B cell (primary cell): ENCODE data around the gene SHISAL2A. TPM values are rescaled to one million over a fixed set of nuclear protein-coding genes. Genes with fewer than 3 reads are reported as not detected.
A peak's percentile ranks its signal among the peaks of the same experiment; 100 is the strongest.

Experiments used
- ATAC-seq: fragments of 200-7000 bp; cut with Tn5 transposase; one replicate; pipeline ENCODE4 v1.10.0; 2021; ENCODE audit warnings: low read depth, mild to moderate bottlenecking, moderate number of reproducible peaks, moderate library complexity
- CTCF ChIA-PET: fragments of 350-600 bp; sonication (Branson Sonifier 250); formaldehyde crosslinking; loops from one replicate; lab custom pipeline; 2021; ENCODE audit warnings: antibody characterized with exemption, inconsistent platforms; lab: Charles Lee
- POLR2A ChIA-PET: fragments of 350-600 bp; sonication (Branson Sonifier 250); formaldehyde crosslinking; loops from one replicate; lab custom pipeline; 2021; ENCODE audit warnings: antibody characterized with exemption; lab: Charles Lee
- DNase-seq: peaks from one replicate; pipeline ENCODE4 v3.0.0; 2013
- H2AFZ ChIP-seq: 2 replicates; pipeline ENCODE4 v1.6.1; 2012; ENCODE audit warnings: mild to moderate bottlenecking, low read depth, low read length; ENCODE audit not compliant: insufficient read depth, poor library complexity, severe bottlenecking
- H3K27ac ChIP-seq, 2 donors: 1 replicate in 1 of 2; 2 replicates in 1 of 2; pipeline ENCODE4 v1.5.1; 2012 to 2013; ENCODE audit warnings: low read length in 2 of 2, mild to moderate bottlenecking in 2 of 2, moderate library complexity in 1 of 2
- H3K27me3 ChIP-seq, 4 experiments: fragments of 200-600 bp in 1 of 4; sonication (generic) in 1 of 4; replicated peaks in 1 of 4; 1 replicate in 2 of 4; 2 replicates in 2 of 4; pipeline versions ENCODE4 v1.6.1 to v1.7.0; 2013 to 2016; ENCODE audit warnings: low read length in 3 of 4, mild to moderate bottlenecking in 2 of 4, mixed read lengths in 1 of 4, moderate library complexity in 1 of 4; ENCODE audit not compliant: insufficient read depth in 4 of 4, control insufficient read depth in 3 of 4; ENCODE audit errors: control extremely low read depth in 1 of 4
- H3K36me3 ChIP-seq, 2 experiments: replicated peaks in 1 of 2; 1 replicate in 1 of 2; 2 replicates in 1 of 2; pipeline versions ENCODE4 v1.6.1 to v1.7.1; 2013; ENCODE audit warnings: low read length in 1 of 2; ENCODE audit not compliant: insufficient read depth in 2 of 2, control insufficient read depth in 1 of 2; ENCODE audit errors: control extremely low read depth in 1 of 2, extremely low read depth in 1 of 2
- H3K4me1 ChIP-seq, 2 donors: fragments of 200-600 bp in 1 of 2; sonication (generic) in 1 of 2; 1 replicate in 1 of 2; 2 replicates in 1 of 2; pipeline versions ENCODE4 v1.5.1 to v1.6.1; 2013 to 2017; ENCODE audit warnings: low read length in 2 of 2; ENCODE audit not compliant: control insufficient read depth in 2 of 2, insufficient read depth in 2 of 2
- H3K4me2 ChIP-seq: replicated peaks from 2 replicates; pipeline ENCODE3; 2012; ENCODE audit warnings: mild to moderate bottlenecking, low read depth, low read length; ENCODE audit not compliant: poor library complexity, severe bottlenecking
- H3K4me3 ChIP-seq, 5 experiments: fragments of 200-600 bp in 1 of 5; sonication (generic) in 1 of 5; 1 replicate in 3 of 5; 2 replicates in 2 of 5; pipeline versions ENCODE4 v1.5.1 to v1.7.0; 2011 to 2016; ENCODE audit warnings: low read length in 4 of 5, mild to moderate bottlenecking in 4 of 5, low read depth in 2 of 5, control low read depth in 1 of 5, moderate library complexity in 1 of 5; ENCODE audit not compliant: insufficient read depth in 1 of 5; ENCODE audit errors: control extremely low read depth in 1 of 5, extremely low read depth in 1 of 5
- H3K79me2 ChIP-seq: fragments of 200-600 bp; sonication (generic); one replicate; pipeline ENCODE4 v1.6.0; 2016; ENCODE audit warnings: low read length; ENCODE audit not compliant: control insufficient read depth, insufficient read depth
- H3K9ac ChIP-seq: fragments of 200-600 bp; sonication (generic); 2 replicates; pipeline ENCODE4 v1.6.1; 2017; ENCODE audit warnings: mild to moderate bottlenecking, low read length, moderate library complexity
- H3K9me3 ChIP-seq, 3 donors: one replicate each; pipeline versions ENCODE4 v1.6.1 to v1.7.1; 2013; ENCODE audit warnings: low read length in 2 of 3; ENCODE audit not compliant: control insufficient read depth in 2 of 3, insufficient read depth in 1 of 3; ENCODE audit errors: control extremely low read depth in 1 of 3
- H4K20me1 ChIP-seq: 2 replicates; pipeline ENCODE4 v1.6.0; 2012; ENCODE audit warnings: mild to moderate bottlenecking, low read length; ENCODE audit not compliant: insufficient read depth, control insufficient read depth, poor library complexity, severe bottlenecking
- H3K27ac Mint-ChIP-seq: one replicate; pipeline ENCODE4 v1.8.0; 2021; ENCODE audit warnings: mixed read lengths
- H3K27me3 Mint-ChIP-seq: one replicate; pipeline ENCODE4 v1.8.0; 2021; ENCODE audit warnings: mixed read lengths
- H3K4me1 Mint-ChIP-seq: one replicate; pipeline ENCODE4 v1.8.0; 2021; ENCODE audit warnings: mixed read lengths
- H3K4me3 Mint-ChIP-seq: one replicate; pipeline ENCODE4 v1.8.0; 2021; ENCODE audit warnings: mixed read lengths
- H3K9me3 Mint-ChIP-seq: one replicate; pipeline ENCODE4 v1.8.0; 2022; ENCODE audit warnings: mixed read lengths; ENCODE audit not compliant: insufficient read depth
- EZH2 ChIP-seq: IDR thresholded peaks from 2 replicates; pipeline ENCODE4 v1.6.1; 2012; ENCODE audit warnings: borderline replicate concordance, low read depth, mild to moderate bottlenecking, moderate library complexity, low read length; ENCODE audit not compliant: insufficient read depth, poor library complexity, severe bottlenecking
- WGBS: methylation state at CpG from one replicate; pipeline ENCODE4 v1.1.5; 2013; ENCODE audit warnings: missing lambda C conversion rate; ENCODE audit not compliant: insufficient coverage; 5-methylcytosine and 5-hydroxymethylcytosine counted together
- intact Hi-C: fragments of 100-400 bp; cut with micrococcal nuclease; formaldehyde crosslinking; loops from one replicate; pipeline ENCODE4 v1.10.0; 2022
- polyA plus RNA-seq: library from polyadenylated mRNA; depleted of rRNA; stranded (reverse); fragments of >200 nt; gene quantifications from 2 replicates; pipeline ENCODE4 v1.2.3, GENCODE V29; 2012
- total RNA-seq, 2 donors: library from RNA; stranded (reverse); fragments of 120-200 nt in 1 of 2; gene quantifications; 1 replicate in 1 of 2; 2 replicates in 1 of 2; pipeline versions ENCODE4 v1.2.3 to v1.2.4, GENCODE V29; 2013 to 2022
- TF ChIP-seq, protein P1 (sequence below): fragments of 200-600 bp; IDR thresholded peaks from one replicate; pipeline ENCODE4 v1.8.0; 2022; ENCODE audit warnings: antibody characterized with exemption, mild to moderate bottlenecking

Gene SHISAL2A
- total and polyA plus RNA-seq, 2 donors (not counting 1 experiment from before 2014, with no cell fraction given): 63.3 to 91.0 TPM

DNA sequence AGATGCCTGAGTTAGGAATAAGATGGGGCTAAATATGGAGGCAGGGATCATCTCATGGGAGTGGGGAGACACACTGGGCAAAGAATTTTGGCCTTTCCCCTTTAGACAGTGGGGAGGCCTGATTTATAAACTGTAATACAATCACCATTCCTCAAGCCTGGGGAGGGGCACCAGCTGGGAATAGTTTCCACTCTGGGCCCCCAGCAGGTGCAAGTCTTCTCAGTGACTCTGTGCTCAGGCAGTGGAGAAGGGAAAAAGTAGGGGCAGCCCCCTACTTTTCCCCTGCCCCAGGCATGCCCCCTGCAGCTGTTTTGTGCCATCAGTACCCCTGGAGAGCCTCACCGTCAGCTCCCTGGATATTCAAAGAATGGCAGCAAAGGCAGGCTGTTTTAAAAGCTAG lies 46.1 kb downstream of the SHISAL2A start:
- Histone ChIP-seq H3K4me3 (no peak overlapping the region), H3K36me3 (peaks cover 4 to 40% of the 10 kb centered on the region in 2 experiments), H3K4me2 (no peak overlapping the region), H3K4me1 (no peaks in the 10 kb centered on the region), H2AFZ (no peak overlapping the region), H4K20me1 (no peaks in the 10 kb centered on the region), H3K79me2 (no peaks in the 10 kb centered on the region), H3K9ac (no peak overlapping the region), H3K27me3 (no peaks in the 10 kb centered on the region), H3K27ac (no peak overlapping the region), H3K9me3 (peaks cover 0 to 3% (median 0%) of the 10 kb centered on the region in 3 donors)
- ATAC-seq (no peak), DNase-seq (no peak)
- Mint-ChIP-seq H3K27ac (peak overlapping the region; percentile 18), H3K27me3 (no peaks in the 10 kb centered on the region), H3K9me3 (no peaks in the 10 kb centered on the region), H3K4me1 (peaks cover 6% of the 10 kb centered on the region), H3K4me3 (no peak overlapping the region)
- TF ChIP-seq, protein P1, sequence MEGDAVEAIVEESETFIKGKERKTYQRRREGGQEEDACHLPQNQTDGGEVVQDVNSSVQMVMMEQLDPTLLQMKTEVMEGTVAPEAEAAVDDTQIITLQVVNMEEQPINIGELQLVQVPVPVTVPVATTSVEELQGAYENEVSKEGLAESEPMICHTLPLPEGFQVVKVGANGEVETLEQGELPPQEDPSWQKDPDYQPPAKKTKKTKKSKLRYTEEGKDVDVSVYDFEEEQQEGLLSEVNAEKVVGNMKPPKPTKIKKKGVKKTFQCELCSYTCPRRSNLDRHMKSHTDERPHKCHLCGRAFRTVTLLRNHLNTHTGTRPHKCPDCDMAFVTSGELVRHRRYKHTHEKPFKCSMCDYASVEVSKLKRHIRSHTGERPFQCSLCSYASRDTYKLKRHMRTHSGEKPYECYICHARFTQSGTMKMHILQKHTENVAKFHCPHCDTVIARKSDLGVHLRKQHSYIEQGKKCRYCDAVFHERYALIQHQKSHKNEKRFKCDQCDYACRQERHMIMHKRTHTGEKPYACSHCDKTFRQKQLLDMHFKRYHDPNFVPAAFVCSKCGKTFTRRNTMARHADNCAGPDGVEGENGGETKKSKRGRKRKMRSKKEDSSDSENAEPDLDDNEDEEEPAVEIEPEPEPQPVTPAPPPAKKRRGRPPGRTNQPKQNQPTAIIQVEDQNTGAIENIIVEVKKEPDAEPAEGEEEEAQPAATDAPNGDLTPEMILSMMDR: no peak
- no peak for TF ChIP-seq EZH2
- ChIA-PET POLR2A (no interaction called here), CTCF (no interaction called here)
- no CpG with 5 or more reads among the region's 1 CpG for WGBS
- intact Hi-C loops: no loop called here

- no peak overlapping the region for H3K4me3 Mint-ChIP-seq
- TF ChIP-seq, protein P1: no peak
- no peak for TF ChIP-seq EZH2
- no peaks in the 10 kb centered on the region for H3K9me3 Mint-ChIP-seq
- ATAC-seq: no peak
- ChIA-PET POLR2A (no interaction called here), CTCF (no interaction called here)
- Histone ChIP-seq H3K9me3 (peaks cover 0 to 3% (median 0%) of the 10 kb centered on the region in 3 donors), H3K79me2 (no peaks in the 10 kb centered on the region), H3K9ac (no peak overlapping the region), H3K4me2 (no peak overlapping the region), H2AFZ (no peak overlapping the region), H3K4me1 (no peaks in the 10 kb centered on the region), H4K20me1 (no peaks in the 10 kb centered on the region), H3K27me3 (no peaks in the 10 kb centered on the region), H3K27ac (no peak overlapping the region), H3K36me3 (peaks cover 4 to 37% of the 10 kb centered on the region in 2 experiments), H3K4me3 (no peak overlapping the region)
- peaks cover 6% of the 10 kb centered on the region for H3K4me1 Mint-ChIP-seq
- WGBS: no CpG with 5 or more reads among the region's 5 CpGs
- peak overlapping the region; percentile 18 for H3K27ac Mint-ChIP-seq
- no peaks in the 10 kb centered on the region for H3K27me3 Mint-ChIP-seq
- intact Hi-C loops: no loop called here
- no peak for DNase-seq
Observed at GRCh38 chr1:52679498-52679897, 46.5 kb downstream of the SHISAL2A start.
